Right atrium auricular region (tissue), 2 donors: ENCODE measurements around the gene MAP4K5. TPM values are rescaled to one million over a fixed set of nuclear protein-coding genes. Genes with fewer than 3 reads are reported as not detected.
"Not testable (repeated sequence)": the region's sequence is repeated elsewhere in the genome, so short reads cannot be mapped to it uniquely, and the experiment has no call there.

ENCODE experiments used
- DNase-seq: peaks from one replicate; pipeline ENCODE4 v3.0.0-alpha.2; 2019; ENCODE audit warnings: low spot score
- H3K27ac ChIP-seq, 2 donors: fragments of 200-600 bp; sonication (generic); 1 replicate in 1 of 2; 2 replicates in 1 of 2; pipeline ENCODE4 v1.5.1; 2016 to 2019
- H3K27me3 ChIP-seq, 2 donors: fragments of 200-600 bp; sonication (generic); one replicate each; pipeline versions ENCODE4 v1.5.1 to v1.6.0; 2017 to 2019
- H3K36me3 ChIP-seq: fragments of 200-600 bp; sonication (generic); one replicate; pipeline ENCODE4 v1.5.1; 2016
- H3K4me1 ChIP-seq, 2 donors: fragments of 200-600 bp; sonication (generic); one replicate each; pipeline versions ENCODE4 v1.5.1 to v1.6.0; 2017 to 2019
- H3K4me3 ChIP-seq, 2 donors: fragments of 200-600 bp; sonication (generic); 1 replicate in 1 of 2; 2 replicates in 1 of 2; pipeline ENCODE4 v1.5.1; 2017 to 2019; ENCODE audit warnings: mild to moderate bottlenecking in 1 of 2, moderate library complexity in 1 of 2
- H3K9me3 ChIP-seq, 2 donors: fragments of 200-600 bp; sonication (generic); one replicate each; pipeline ENCODE4 v1.5.1; 2019
- total RNA-seq, 2 donors: library from RNA; depleted of rRNA; stranded (reverse); fragments of >200 nt; gene quantifications; one replicate each; pipeline ENCODE4 v1.1.0, GENCODE V29; 2016
- TF ChIP-seq, protein P1 (sequence below), 2 donors: fragments of 200-600 bp; sonication (generic); IDR thresholded peaks; one replicate each; pipeline ENCODE4 v1.5.1; 2019; ENCODE audit warnings: antibody characterized with exemption in 2 of 2

The MAP4K5 gene
- total RNA-seq, 2 donors from 2014 or later = 37.5 to 44.4 TPM

DNA sequence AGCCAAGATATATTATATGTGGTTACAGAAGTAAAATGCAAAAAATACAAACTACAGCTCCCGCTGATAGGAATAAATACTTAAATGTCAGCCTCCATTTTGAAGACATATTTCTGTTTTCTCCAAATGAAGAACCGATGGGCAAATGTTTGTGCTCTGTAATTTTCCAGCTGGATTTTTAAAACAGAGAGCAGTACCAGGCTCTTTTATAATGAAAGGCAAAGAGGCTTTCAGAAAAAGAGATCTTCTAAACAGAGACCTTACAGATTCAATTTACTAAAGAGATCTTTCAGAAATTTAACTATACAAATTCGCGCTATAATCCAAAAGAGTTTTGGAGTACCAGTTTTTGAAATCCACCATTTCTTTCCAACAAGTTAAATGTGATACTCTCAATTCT lies 19.9 kb downstream of the MAP4K5 start:
- no peaks in the 10 kb centered on the region for H3K36me3 ChIP-seq
- H3K4me3 ChIP-seq = no peak overlapping the region
- H3K27me3 ChIP-seq = no peaks in the 10 kb centered on the region
- H3K9me3 ChIP-seq = no peaks in the 10 kb centered on the region
- H3K27ac ChIP-seq = no peak overlapping the region
- H3K4me1 ChIP-seq = no peaks in the 10 kb centered on the region
- DNase-seq = no peak
- TF ChIP-seq, protein P1, sequence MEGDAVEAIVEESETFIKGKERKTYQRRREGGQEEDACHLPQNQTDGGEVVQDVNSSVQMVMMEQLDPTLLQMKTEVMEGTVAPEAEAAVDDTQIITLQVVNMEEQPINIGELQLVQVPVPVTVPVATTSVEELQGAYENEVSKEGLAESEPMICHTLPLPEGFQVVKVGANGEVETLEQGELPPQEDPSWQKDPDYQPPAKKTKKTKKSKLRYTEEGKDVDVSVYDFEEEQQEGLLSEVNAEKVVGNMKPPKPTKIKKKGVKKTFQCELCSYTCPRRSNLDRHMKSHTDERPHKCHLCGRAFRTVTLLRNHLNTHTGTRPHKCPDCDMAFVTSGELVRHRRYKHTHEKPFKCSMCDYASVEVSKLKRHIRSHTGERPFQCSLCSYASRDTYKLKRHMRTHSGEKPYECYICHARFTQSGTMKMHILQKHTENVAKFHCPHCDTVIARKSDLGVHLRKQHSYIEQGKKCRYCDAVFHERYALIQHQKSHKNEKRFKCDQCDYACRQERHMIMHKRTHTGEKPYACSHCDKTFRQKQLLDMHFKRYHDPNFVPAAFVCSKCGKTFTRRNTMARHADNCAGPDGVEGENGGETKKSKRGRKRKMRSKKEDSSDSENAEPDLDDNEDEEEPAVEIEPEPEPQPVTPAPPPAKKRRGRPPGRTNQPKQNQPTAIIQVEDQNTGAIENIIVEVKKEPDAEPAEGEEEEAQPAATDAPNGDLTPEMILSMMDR (IDR thresholded peaks at IDR 0.05) = no peak

DNA sequence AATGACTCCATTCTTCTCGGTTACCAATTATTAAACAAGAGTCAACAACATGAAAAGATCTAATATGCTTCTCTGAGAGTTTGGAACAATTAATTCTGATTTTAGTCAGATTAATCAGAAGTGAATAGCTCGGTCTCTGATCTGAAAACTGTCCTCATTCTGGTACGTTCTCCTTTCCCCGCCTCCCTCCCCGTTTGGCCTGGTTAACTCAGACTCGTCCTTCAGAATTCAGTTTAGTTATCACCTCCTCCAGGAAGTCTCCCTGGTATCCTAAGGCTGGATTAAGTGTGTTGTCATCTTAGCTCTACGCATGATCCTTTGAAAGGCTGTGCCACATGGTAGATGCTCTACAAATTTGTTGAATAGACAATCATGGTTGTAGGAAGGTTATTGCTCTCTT lies 22.2 kb downstream of the MAP4K5 start:
- no peak overlapping the region for H3K27ac ChIP-seq
- no peaks in the 10 kb centered on the region for H3K9me3 ChIP-seq
- no peak overlapping the region for H3K4me3 ChIP-seq
- no peaks in the 10 kb centered on the region for H3K27me3 ChIP-seq
- H3K4me1 ChIP-seq = no peaks in the 10 kb centered on the region
- TF ChIP-seq, protein P1 (IDR thresholded peaks at IDR 0.05) = no peak
- no peaks in the 10 kb centered on the region for H3K36me3 ChIP-seq
- no peak for DNase-seq

DNA sequence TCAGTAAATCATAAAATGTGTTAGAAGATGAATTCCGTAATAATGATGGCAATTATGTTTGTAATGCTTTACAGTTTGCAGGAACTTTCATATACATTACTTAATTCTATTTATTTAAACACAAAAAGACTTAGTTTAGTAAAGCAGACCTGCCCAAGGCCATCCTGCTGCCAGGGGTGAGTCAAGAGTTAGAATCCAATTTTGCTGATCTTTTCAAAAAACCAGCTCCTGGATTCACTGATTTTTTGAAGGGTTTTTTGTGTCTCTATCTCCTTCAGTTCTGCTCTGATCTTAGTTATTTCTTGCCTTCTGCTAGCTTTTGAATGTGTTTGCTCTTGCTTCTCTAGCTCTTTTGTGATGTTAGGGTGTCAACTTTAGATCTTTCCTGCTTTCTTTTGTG lies 25.3 kb downstream of the MAP4K5 start:
- H3K4me3 ChIP-seq, H3K27ac ChIP-seq, H3K27me3 ChIP-seq, H3K36me3 ChIP-seq, H3K9me3 ChIP-seq, DNase-seq, H3K4me1 ChIP-seq: not testable (repeated sequence)

DNA sequence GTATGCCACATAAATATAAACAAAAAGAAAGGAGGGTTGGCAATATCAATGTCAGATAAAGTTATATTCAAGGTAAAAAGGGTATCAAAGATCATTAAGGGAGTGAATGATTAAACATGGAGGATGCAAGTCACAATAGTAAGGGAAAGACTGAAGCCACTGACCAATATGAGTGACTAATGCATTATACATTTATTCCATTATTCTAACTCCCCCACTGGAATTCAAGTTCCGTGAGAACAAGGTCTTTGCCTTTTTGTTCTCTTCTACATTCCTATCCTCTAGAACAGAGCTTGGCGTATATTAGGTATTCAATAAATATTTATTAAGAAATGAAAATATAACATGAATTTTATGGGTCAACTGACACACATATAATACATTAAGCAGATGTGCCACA lies 30.7 kb downstream of the MAP4K5 start:
- H3K4me3 ChIP-seq = no peak overlapping the region
- H3K27me3 ChIP-seq = no peaks in the 10 kb centered on the region
- no peak overlapping the region for H3K27ac ChIP-seq
- no peaks in the 10 kb centered on the region for H3K9me3 ChIP-seq
- H3K36me3 ChIP-seq = no peaks in the 10 kb centered on the region
- H3K4me1 ChIP-seq = peaks cover 0 to 8% of the 10 kb centered on the region in 2 donors
- TF ChIP-seq, protein P1 (IDR thresholded peaks at IDR 0.05) = no peak
- no peak for DNase-seq

DNA sequence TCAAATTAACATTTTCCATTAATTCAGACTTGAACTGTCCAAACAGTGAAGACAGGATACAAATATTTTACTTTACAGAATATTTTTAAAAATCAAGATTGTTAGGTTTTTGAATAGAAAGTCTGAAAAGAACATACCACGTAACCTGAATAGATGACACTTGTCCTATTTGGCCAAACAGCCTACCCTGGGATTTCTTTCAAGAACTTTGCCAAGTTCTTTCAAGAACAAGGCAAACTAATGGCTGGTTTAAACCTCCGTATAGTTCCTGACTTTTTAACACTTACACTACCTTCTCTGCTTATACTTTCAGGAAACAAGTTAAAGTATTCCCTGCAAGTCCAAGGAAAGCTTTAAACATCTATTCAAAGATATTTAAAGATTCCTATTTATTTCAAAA lies 35.0 kb downstream of the MAP4K5 start:
- no peaks in the 10 kb centered on the region for H3K27me3 ChIP-seq
- no peaks in the 10 kb centered on the region for H3K36me3 ChIP-seq
- peaks cover 0 to 8% of the 10 kb centered on the region in 2 donors for H3K4me1 ChIP-seq
- H3K27ac ChIP-seq = no peak overlapping the region
- no peaks in the 10 kb centered on the region for H3K9me3 ChIP-seq
- TF ChIP-seq, protein P1 (IDR thresholded peaks at IDR 0.05) = no peak
- no peak overlapping the region for H3K4me3 ChIP-seq
- no peak for DNase-seq

DNA sequence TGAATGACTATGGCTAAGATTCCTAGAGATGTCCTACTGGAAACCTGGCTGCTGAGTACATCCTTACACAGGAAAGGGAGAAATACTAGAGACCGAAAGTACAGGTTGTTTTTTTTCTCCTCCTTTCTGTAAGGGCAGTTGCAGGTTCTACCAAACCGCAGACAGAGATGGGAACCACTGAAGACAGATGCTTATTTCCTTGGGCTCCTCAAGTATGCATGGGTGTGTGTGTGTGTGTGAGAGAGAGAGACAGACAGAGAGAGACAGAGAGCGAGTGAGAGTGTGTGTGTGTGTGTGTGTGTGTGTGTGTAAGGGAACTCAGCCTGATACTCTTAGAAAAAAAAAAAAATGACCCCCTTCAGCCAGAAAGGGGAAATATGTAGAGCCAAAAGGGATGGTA lies 42.5 kb downstream of the MAP4K5 start:
- Histone ChIP-seq H3K27ac (no peak overlapping the region), H3K4me3 (no peak overlapping the region), H3K27me3 (no peaks in the 10 kb centered on the region), H3K36me3 (no peaks in the 10 kb centered on the region), H3K9me3 (no peaks in the 10 kb centered on the region), H3K4me1 (no peaks in the 10 kb centered on the region)
- DNase-seq = no peak
- TF ChIP-seq, protein P1 (IDR thresholded peaks at IDR 0.05) = no peak
